ENCODE results near the gene AQP6.
A peak's percentile ranks its signal among the peaks of the same experiment; 100 is the strongest.

Gene AQP6

DNA sequence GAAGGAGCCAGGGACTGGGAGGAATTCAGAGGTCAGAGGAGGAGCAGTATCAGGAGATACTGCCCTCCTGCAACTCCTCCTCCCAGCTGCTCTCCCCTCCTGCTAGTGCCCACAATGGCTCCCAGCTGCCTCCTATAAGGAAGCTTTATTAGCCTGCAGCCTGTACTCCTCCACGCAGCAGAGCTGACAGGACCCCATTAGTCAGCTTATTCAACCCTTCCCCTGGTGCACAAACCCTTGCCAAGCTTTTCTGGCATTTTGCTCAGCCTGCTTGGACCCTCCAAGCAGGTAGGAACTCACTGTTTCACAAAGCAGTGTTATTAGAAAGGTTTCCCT is 29.2 kb upstream of the AQP6 start:
- no peak overlapping the region for H3K4me3 ChIP-seq (ENCODE audit: low read length)
- DNase-seq (ENCODE audit: low read depth), result no peak
- TF ChIP-seq, protein P1, sequence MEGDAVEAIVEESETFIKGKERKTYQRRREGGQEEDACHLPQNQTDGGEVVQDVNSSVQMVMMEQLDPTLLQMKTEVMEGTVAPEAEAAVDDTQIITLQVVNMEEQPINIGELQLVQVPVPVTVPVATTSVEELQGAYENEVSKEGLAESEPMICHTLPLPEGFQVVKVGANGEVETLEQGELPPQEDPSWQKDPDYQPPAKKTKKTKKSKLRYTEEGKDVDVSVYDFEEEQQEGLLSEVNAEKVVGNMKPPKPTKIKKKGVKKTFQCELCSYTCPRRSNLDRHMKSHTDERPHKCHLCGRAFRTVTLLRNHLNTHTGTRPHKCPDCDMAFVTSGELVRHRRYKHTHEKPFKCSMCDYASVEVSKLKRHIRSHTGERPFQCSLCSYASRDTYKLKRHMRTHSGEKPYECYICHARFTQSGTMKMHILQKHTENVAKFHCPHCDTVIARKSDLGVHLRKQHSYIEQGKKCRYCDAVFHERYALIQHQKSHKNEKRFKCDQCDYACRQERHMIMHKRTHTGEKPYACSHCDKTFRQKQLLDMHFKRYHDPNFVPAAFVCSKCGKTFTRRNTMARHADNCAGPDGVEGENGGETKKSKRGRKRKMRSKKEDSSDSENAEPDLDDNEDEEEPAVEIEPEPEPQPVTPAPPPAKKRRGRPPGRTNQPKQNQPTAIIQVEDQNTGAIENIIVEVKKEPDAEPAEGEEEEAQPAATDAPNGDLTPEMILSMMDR (conservative IDR thresholded peaks at IDR 0.05; ENCODE audit: low read depth, low read length), result no peak

DNA sequence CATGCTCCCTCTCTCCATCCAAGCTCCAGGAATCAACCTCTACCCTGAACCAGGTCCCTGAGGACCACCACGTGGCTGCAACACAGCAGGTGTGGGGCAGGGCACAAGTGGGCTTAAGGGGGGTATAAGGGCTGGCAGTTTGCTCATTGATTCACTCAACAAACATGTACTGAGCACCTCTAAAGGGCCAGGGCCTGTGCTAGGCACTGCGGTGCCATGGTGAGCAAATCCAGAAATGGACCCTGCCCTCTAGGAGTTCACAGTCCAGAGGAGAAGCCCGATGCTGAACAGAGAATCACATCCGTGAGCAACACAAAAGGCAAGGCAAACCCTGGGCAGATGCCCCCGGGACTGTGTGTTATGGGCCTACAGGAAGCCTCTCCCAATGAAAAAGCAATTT is 28.7 kb upstream of the AQP6 start:
- H3K4me3 ChIP-seq (ENCODE audit: low read length), result no peak overlapping the region
- TF ChIP-seq, protein P1 (conservative IDR thresholded peaks at IDR 0.05; ENCODE audit: low read depth, low read length), result no peak
- no peak for DNase-seq (ENCODE audit: low read depth)

DNA sequence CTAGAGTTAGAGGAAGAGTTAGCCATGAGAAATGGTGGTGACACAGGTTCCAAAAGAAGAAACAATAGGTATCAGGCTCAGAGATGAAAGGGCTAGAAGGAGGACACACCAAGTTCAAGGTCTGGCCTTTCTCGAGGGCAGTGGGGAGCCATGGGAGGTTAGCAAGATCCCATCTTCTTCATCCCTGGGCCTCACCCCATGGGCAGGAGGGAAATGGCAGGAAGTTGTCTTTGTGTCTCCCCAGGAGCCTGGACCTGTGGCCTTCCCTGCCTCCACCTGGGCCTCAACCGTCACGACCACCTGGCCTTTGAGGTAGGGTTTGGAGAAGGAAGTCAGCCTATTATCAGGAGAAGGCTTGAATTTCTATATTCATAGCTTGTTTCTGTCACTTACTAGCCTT is 28.0 kb upstream of the AQP6 start:
- TF ChIP-seq, protein P1 (conservative IDR thresholded peaks at IDR 0.05; ENCODE audit: low read depth, low read length), result no peak
- H3K4me3 ChIP-seq (ENCODE audit: low read length), result no peak overlapping the region
- no peak for DNase-seq (ENCODE audit: low read depth)

DNA sequence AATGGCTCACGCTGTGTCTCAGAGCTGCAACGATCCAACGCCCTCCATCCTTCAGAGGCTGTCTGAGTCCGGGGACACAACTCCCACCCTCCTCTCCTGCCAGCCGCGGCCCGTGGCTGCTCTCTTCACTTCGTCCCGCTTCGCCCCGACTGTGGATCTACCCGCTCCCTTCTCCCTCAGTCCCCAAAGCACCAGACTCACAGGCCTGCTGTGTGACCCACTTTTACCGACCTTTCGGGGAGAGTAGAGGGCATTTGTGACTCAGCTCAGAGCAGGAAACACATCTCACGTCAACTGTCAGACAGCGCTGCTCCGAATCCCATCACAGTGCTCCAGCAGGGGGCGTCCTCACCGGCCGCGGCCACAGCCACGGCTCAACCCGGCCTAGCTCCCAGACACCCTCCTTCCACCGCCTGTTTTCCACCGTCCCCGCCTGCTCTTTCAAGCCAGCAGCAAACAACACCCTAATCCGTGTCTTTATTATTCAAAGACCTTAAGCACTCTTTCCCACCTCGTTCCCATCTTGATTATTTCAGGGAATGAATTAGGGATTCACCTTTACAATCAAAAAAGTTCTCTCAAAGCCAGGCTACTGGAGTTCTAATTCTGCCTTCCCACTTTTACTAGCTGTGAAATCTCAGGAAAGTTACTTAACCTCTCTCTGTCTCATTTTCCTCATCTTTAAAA is 27.2 kb upstream of the AQP6 start:
- H3K4me3 ChIP-seq (ENCODE audit: low read length), result peak overlapping the region; percentile 29
- DNase-seq (ENCODE audit: low read depth), result no peak
- TF ChIP-seq, protein P1 (conservative IDR thresholded peaks at IDR 0.05; ENCODE audit: low read depth, low read length), result peak; percentile 93

DNA sequence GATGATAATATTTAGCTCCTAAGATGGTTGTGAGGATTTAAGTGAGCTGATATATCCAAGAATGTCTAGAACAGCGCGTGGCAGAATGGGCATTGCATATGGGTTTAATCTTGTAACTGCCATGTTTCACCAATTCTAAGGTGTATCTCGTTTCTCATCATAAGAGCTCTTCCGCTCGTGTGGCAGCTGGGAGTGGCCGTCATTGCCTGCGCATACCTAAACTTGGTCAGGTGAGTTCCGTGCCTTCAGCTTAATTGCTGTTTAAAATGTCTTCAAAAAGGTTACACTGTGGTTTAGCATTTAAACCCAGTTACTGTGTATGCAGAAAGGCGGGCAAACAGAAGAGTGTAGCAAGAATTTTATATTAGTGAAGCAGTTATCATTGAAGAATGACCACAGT is 26.7 kb upstream of the AQP6 start:
- TF ChIP-seq, protein P1 (conservative IDR thresholded peaks at IDR 0.05; ENCODE audit: low read depth, low read length), result no peak
- DNase-seq (ENCODE audit: low read depth), result no peak

DNA sequence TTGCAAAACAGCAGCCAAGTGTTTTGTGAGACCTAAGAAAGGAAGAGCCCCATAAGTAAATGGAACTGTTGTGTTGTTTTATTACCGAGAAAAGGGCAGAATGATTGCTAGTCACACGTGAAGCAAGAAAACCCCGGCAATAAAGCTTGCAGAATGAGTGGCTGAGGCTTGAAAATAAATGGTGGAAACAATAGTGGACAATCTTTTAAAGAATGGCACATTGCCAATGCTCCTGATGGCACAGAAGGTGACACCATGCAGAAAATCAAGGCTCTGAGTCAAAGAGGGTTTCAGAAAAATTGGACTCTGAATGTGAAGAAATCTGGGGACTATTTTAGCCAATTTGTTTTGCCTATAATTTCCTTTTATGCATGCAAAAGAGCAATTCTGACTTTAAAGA is 26.2 kb upstream of the AQP6 start:
- TF ChIP-seq, protein P1 (conservative IDR thresholded peaks at IDR 0.05; ENCODE audit: low read depth, low read length), result no peak
- H3K4me3 ChIP-seq (ENCODE audit: low read length), result no peak overlapping the region
- DNase-seq (ENCODE audit: low read depth), result no peak

More for the DNA sequence above, 26.7 kb upstream of the AQP6 start:
- H3K4me3 ChIP-seq (ENCODE audit: low read length), result no peak overlapping the region

DNA sequence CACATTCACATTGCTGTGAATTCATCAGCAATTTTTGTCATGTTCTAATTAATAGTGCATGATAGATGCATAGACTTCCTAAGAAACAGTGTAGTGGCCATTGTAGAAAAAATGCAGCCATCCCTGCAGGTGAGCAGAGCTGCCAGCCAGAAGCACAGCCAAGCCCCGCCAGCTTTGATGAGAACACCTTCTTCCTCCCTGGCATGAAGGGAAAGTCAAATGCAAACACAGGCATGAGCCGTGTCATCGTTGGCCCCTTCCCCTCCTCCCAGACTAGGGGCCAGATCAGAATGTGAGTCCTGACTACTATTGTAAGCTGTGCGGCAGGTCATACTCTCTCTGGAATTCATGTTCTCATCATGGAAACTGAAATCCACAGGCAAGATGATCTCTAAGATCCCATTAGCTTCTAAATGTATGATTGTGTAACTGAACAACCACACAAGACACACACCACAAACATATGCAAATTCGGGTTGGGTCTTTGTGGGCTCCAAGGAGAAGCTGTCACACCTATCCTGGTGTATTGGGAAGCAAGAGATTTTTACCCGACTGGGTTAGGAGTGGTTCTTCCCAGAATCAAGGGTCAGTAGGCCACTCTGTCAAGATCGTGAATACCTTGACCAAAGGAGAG is 25.0 kb upstream of the AQP6 start:
- H3K4me3 ChIP-seq (ENCODE audit: low read length), result no peak overlapping the region
- DNase-seq (ENCODE audit: low read depth), result no peak
- TF ChIP-seq, protein P1 (conservative IDR thresholded peaks at IDR 0.05; ENCODE audit: low read depth, low read length), result no peak
